ENCODE measurements around the gene CENPC. TPM values are rescaled to one million over a fixed set of nuclear protein-coding genes. Genes with fewer than 3 reads are reported as not detected.

The CENPC gene
- 6.9 and 9.3 TPM in 2 replicates for total RNA-seq

GRCh38 chr4:67545199-67546003 lies at the start of gene CENPC:
CENPC (minus strand) TSS chr4:67545503; CDS start chr4:67545355, 148 bp downstream.

GRCh38 chr4:67558493-67558892 lies 13.2 kb upstream of the CENPC start, which contains the start of gene STAP1:
STAP1 (plus strand) TSS chr4:67558727; CDS start chr4:67558810, 83 bp downstream.

Other genes starting within 250 kb of the CENPC start
- gene STAP1, start 13.2 kb upstream of the CENPC start, total RNA-seq, result not detected in 2 replicates
- 108 and 149 TPM in 2 replicates for gene UBA6, start 155.7 kb upstream of the CENPC start, total RNA-seq
- gene GNRHR, start 208.9 kb upstream of the CENPC start, total RNA-seq, result not detected in 2 replicates

Measured in smooth muscle cell of the pulmonary artery (primary cell).